ENCODE measurements around the gene MGAT4B. TPM values are rescaled to one million over a fixed set of nuclear protein-coding genes. Genes with fewer than 3 reads are reported as not detected.

The MGAT4B gene
- total and polyA plus RNA-seq, 2 of the 13 experiments (the other 11 are each of a cell fraction or from before 2014, with no cell fraction given), result 93.5 to 130 TPM

DNA sequence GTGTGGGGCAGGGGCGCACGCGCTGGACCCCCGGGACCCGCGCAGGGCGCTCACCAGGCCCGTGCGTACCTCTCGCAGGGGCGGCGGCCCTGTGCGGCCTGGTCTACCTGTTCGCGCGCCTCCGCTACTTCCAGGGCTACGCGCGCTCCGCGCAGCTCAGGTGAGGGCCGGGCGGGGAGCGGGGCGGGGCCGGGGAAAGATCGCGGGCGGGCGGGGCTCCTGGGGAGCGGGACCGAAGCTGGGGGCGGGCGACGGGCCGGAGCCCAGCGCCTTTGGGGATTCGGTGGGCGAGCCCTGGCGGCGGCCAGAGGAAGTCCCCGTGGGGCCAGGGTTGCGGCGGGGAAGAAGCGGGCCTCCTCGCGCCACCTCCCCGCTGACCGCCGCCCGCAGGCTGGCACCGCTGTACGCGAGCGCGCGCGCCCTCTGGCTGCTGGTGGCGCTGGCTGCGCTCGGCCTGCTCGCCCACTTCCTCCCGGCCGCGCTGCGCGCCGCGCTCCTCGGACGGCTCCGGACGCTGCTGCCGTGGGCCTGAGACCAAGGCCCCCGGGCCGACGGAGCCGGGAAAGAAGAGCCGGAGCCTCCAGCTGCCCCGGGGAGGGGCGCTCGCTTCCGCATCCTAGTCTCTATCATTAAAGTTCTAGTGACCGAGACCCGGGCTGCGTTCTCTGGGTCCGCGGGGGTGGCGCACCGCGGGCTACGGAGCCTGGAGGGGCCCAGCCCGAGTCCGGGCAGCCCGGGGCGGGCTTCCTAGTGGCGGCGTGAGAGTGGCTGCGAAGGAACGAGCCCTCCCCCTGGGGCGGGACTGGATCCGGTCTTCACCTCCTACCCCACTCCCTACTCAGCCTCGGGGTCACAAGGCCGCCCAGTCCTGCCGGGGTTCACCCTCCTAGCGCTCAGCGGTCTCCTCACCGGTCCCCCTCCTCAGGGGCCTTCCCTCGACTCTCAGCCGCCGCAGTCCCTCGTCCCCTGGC lies 10.5 kb downstream of the MGAT4B start (continued):
- TF ChIP-seq ZNF33A (CRISPR knock-in tag; IDR thresholded peaks at IDR 0.05; ENCODE audit: borderline replicate concordance) (no peak), ZNF766 (CRISPR knock-in tag; IDR thresholded peaks at IDR 0.05; ENCODE audit: borderline replicate concordance) (peak; percentile 59; the same call in 1 of the 2 replicates), ESRRA (CRISPR knock-in tag; IDR thresholded peaks at IDR 0.05; ENCODE audit: low read depth) (0 out of 2 replicates have a peak, but pooled peaks have one; percentile 50), ZSCAN21 (CRISPR knock-in tag; IDR thresholded peaks at IDR 0.05; ENCODE audit: borderline replicate concordance) (peak; percentile 65; the same call in 1 of the 2 replicates), RBFOX2 (IDR thresholded peaks at IDR 0.05; ENCODE audit: low read depth, low read length) (peak; percentile 89), SMARCC2 (IDR thresholded peaks at IDR 0.05) (no peak), STAG1 (CRISPR knock-in tag; IDR thresholded peaks at IDR 0.05) (peak; percentile 70), KLF6 (CRISPR knock-in tag; IDR thresholded peaks at IDR 0.05) (no peak), ZNF709 (CRISPR knock-in tag; IDR thresholded peaks at IDR 0.05) (peak; percentile 72), ISX (CRISPR knock-in tag; conservative IDR thresholded peaks at IDR 0.05) (0 out of 2 replicates have a peak, but pooled peaks have one; percentile 64), SKI (IDR thresholded peaks at IDR 0.05; ENCODE audit: partially characterized antibody) (peak; percentile 63), SNAPC4 (CRISPR knock-in tag; IDR thresholded peaks at IDR 0.05) (peak; percentile 43; the same call in 1 of the 2 replicates), MXI1 (IDR thresholded peaks at IDR 0.05; ENCODE audit: borderline replicate concordance, low read depth, low read length) (peak; percentile 43; the same call in 2 of the 3 replicates), ZNF788 (CRISPR knock-in tag; IDR thresholded peaks at IDR 0.05; ENCODE audit: borderline replicate concordance) (peak; percentile 50), SKIL (CRISPR knock-in tag; IDR thresholded peaks at IDR 0.05; ENCODE audit: borderline replicate concordance) (no peak), ATF1 (CRISPR knock-in tag; IDR thresholded peaks at IDR 0.05) (no peak), SP2 (CRISPR knock-in tag; IDR thresholded peaks at IDR 0.05) (peak; percentile 6; the same call in 1 of the 2 replicates), MNT (IDR thresholded peaks at IDR 0.05) (no peak)
- TF ChIP-seq, protein P1, sequence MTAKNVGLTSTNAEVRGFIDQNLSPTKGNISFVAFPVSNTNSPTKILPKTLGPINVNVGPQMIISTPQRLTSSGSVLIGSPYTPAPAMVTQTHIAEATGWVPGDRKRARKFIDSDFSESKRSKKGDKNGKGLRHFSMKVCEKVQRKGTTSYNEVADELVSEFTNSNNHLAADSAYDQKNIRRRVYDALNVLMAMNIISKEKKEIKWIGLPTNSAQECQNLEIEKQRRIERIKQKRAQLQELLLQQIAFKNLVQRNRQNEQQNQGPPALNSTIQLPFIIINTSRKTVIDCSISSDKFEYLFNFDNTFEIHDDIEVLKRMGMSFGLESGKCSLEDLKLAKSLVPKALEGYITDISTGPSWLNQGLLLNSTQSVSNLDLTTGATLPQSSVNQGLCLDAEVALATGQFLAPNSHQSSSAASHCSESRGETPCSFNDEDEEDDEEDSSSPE (CRISPR knock-in tag; IDR thresholded peaks at IDR 0.05), result peak; percentile 57; the same call in 1 of the 2 replicates

All from HepG2 (cell line).